Measurements from ENCODE around the gene ITGB4. TPM values are rescaled to one million over a fixed set of nuclear protein-coding genes. Genes with fewer than 3 reads are reported as not detected.

The ITGB4 gene
- total RNA-seq, 1 experiment from 2014 or later, result 5.3 TPM

DNA sequence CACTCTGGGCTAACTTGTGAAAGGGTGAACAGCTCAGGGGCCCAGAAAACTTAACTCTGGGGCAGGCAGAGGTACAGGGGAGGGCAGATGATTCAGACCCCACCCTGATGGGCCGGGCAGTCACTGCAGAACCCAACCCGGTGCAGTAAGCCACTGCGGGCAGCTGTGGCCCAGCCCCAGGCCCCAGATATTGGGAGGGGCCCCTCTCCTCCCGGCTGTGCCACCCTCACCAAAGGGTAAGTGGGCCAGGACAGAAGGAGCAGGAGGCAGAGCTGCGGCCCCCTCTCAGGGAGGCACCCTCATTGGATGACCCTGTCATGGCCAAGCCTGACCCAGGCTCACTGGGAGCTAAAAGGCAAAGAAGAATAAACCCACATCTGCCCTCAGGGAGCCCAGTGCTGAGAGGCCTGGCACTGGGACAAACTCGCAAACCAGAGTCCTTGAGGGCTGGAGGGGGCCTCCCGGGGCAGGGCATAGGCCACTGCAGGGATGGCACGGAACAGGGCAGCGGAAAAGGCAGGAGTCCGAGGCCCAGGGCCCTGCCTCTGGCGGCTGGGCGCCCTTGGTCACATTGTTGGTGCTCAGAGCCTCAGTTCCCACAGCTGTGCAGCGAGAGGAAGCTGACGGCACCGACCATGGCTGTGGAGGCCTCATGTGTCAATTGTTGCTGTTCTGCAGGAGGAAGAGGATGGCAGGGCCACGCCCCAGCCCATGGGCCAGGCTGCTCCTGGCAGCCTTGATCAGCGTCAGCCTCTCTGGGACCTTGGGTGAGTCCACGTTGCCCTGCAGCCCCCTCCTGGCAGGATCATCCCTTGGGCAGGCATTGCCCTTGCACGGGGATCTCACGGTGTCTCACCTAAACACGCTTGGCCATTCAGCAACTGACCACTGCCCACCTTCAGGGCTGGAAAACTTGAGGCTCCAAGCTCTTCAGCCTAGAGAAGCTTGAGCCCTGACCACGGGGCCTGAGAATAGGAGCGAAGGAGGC, 3.1 kb downstream of the ITGB4 start:
- Histone ChIP-seq H3K23me2 (ENCODE audit: insufficient read length, low read depth, low read length, poor library complexity, severe bottlenecking) (peaks cover 11% of the 10 kb centered on the region), H3K9ac (ENCODE audit: extremely low read depth, insufficient read length, low read length) (no peak overlapping the region), H3K4me1 (ENCODE audit: insufficient read depth, low read length) (no peaks in the 10 kb centered on the region; the same call in 1 of the 2 replicates), H3K27ac (ENCODE audit: insufficient read length, low read depth, low read length) (no peak overlapping the region), H2BK20ac (ENCODE audit: low read depth, low read length, poor library complexity, severe bottlenecking) (no peak overlapping the region), H3K4ac (ENCODE audit: low read depth, low read length) (no peak overlapping the region), H2BK15ac (ENCODE audit: low read depth, low read length) (no peak overlapping the region), H2BK5ac (ENCODE audit: insufficient read length, low read length) (no peak overlapping the region), H3K9me3 (ENCODE audit: control insufficient read depth, low read depth, low read length) (no peaks in the 10 kb centered on the region), H3K56ac (ENCODE audit: insufficient read length, low read depth, low read length) (no peak overlapping the region), H3K4me2 (ENCODE audit: insufficient read depth, insufficient read length, low read length) (no peak overlapping the region), H3K79me2 (ENCODE audit: insufficient read depth, low read length) (no peaks in the 10 kb centered on the region), H4K91ac (ENCODE audit: insufficient read length, low read depth, low read length) (no peak overlapping the region), H3K23ac (ENCODE audit: insufficient read length, low read depth, low read length) (no peak overlapping the region), H2BK120ac (ENCODE audit: low read depth, low read length, poor library complexity, severe bottlenecking) (no peak overlapping the region), H3K18ac (ENCODE audit: insufficient read length, low read depth, low read length) (no peak overlapping the region), H3K14ac (ENCODE audit: insufficient read depth, low read length) (no peak overlapping the region), H4K20me1 (ENCODE audit: control insufficient read depth, insufficient read depth, insufficient read length) (no peaks in the 10 kb centered on the region), H4K8ac (replicated peaks; ENCODE audit: insufficient read length, low read depth, low read length) (no peak overlapping the region), H4K5ac (ENCODE audit: insufficient read length, low read depth, low read length) (no peak overlapping the region), H3T11ph (ENCODE audit: low read length) (no peak overlapping the region), H2AFZ (ENCODE audit: low read length) (no peak overlapping the region), H3K79me1 (ENCODE audit: insufficient read depth, low read depth, low read length, poor library complexity, severe bottlenecking) (no peaks in the 10 kb centered on the region), H2BK12ac (ENCODE audit: insufficient read length, low read depth, low read length) (no peak overlapping the region), H3K27me3 (ENCODE audit: insufficient read depth, low read length) (peaks cover 4% of the 10 kb centered on the region; the same call in 1 of the 2 replicates), H2AK5ac (ENCODE audit: insufficient read length, low read length) (no peak overlapping the region)
- Mint-ChIP-seq H3K36me3 (ENCODE audit: insufficient read depth in 1 of 3, low read depth in 3 of 3) (no peaks in the 10 kb centered on the region; a peak in 1 of 7 replicates), H3K27me3 (ENCODE audit: low read depth) (peaks cover 23% of the 10 kb centered on the region), H3K4me1 (peaks cover 4 to 8% of the 10 kb centered on the region in 2 experiments), H3K4me3 (no peak overlapping the region), H3K9me3 (no peaks in the 10 kb centered on the region), H3K27ac (0 out of 7 replicates have a peak overlapping the region, but pooled peaks of 1 of the 3 experiments have one; percentile 49)
- no CpG with 5 or more reads among the region's 23 CpGs for WGBS (ENCODE audit: extremely low coverage, insufficient read length, low lambda C conversion rate)
- DNase-seq, result no peak
- TF ChIP-seq, protein P1, sequence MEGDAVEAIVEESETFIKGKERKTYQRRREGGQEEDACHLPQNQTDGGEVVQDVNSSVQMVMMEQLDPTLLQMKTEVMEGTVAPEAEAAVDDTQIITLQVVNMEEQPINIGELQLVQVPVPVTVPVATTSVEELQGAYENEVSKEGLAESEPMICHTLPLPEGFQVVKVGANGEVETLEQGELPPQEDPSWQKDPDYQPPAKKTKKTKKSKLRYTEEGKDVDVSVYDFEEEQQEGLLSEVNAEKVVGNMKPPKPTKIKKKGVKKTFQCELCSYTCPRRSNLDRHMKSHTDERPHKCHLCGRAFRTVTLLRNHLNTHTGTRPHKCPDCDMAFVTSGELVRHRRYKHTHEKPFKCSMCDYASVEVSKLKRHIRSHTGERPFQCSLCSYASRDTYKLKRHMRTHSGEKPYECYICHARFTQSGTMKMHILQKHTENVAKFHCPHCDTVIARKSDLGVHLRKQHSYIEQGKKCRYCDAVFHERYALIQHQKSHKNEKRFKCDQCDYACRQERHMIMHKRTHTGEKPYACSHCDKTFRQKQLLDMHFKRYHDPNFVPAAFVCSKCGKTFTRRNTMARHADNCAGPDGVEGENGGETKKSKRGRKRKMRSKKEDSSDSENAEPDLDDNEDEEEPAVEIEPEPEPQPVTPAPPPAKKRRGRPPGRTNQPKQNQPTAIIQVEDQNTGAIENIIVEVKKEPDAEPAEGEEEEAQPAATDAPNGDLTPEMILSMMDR (conservative IDR thresholded peaks at IDR 0.05), result no peak
